GM13977 (cell line): ENCODE measurements around the gene CALHM3.
"Not testable (repeated sequence)": the region's sequence is repeated elsewhere in the genome, so short reads cannot be mapped to it uniquely, and the experiment has no call there.

ENCODE experiments used
- DNase-seq: peaks from one replicate; pipeline ENCODE4 v3.0.0; 2012; ENCODE audit warnings: low spot score
- in situ Hi-C: fragments of 300-500 bp; cut with MboI; formaldehyde crosslinking; loops from one replicate; pipeline ENCODE4 v1.12.0; 2022; ENCODE audit warnings: low sequenced_read_pairs, low pct_unique_long_range_greater_than_20kb, mixed read lengths, inconsistent platforms; ENCODE audit not compliant: unreplicated experiment
- TF ChIP-seq, protein P1 (sequence below): IDR thresholded peaks from 2 replicates; pipeline ENCODE4 v1.5.1; 2012; ENCODE audit warnings: mild to moderate bottlenecking, control low read depth; ENCODE audit not compliant: insufficient read depth; ENCODE audit errors: extremely low read depth, missing control alignments

Gene CALHM3, protein sequence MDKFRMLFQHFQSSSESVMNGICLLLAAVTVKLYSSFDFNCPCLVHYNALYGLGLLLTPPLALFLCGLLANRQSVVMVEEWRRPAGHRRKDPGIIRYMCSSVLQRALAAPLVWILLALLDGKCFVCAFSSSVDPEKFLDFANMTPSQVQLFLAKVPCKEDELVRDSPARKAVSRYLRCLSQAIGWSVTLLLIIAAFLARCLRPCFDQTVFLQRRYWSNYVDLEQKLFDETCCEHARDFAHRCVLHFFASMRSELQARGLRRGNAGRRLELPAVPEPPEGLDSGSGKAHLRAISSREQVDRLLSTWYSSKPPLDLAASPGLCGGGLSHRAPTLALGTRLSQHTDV

DNA sequence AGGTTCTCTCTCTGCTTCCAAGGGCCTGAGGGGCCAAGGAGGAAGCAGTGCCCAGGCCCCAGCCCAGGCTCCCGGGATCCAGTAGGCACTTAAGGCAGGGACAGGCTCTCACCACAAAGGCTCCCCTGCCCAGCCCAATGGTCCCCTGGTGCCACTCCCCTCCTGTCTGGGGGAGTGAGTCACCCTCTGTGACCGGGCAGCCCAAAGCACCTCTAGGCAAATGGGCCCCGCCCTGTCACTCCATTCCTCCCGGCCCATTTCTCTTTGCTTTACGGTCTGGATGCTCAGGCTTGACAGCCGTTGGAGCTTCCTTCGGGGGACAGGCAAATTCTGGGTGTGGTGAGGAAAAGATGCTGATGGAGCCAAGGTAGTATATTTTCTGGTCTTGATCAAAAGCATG is at the start of gene CALHM3:
TSS of gene CALHM3 (minus strand) at position 106 of the 400 bp plus-strand sequence. CDS start 208 bp downstream, outside the sequence.
- in situ Hi-C loops, result loop anchor here (5.0 to 25.0 kb wide), 2 partner anchors 67 to 642 kb away; partner anchors contain the start of gene CYP17A1
- TF ChIP-seq, protein P1, sequence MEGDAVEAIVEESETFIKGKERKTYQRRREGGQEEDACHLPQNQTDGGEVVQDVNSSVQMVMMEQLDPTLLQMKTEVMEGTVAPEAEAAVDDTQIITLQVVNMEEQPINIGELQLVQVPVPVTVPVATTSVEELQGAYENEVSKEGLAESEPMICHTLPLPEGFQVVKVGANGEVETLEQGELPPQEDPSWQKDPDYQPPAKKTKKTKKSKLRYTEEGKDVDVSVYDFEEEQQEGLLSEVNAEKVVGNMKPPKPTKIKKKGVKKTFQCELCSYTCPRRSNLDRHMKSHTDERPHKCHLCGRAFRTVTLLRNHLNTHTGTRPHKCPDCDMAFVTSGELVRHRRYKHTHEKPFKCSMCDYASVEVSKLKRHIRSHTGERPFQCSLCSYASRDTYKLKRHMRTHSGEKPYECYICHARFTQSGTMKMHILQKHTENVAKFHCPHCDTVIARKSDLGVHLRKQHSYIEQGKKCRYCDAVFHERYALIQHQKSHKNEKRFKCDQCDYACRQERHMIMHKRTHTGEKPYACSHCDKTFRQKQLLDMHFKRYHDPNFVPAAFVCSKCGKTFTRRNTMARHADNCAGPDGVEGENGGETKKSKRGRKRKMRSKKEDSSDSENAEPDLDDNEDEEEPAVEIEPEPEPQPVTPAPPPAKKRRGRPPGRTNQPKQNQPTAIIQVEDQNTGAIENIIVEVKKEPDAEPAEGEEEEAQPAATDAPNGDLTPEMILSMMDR, result no peak

GRCh38 chr10:103528549-103528948 is 49.5 kb upstream of the CALHM3 start:
- TF ChIP-seq, protein P1, result no peak
- DNase-seq, result no peak
- in situ Hi-C loops, result no loop called here

More for the DNA sequence above, at the start of gene CALHM3:
- DNase-seq, result no peak

GRCh38 chr10:103527476-103527875 is 48.4 kb upstream of the CALHM3 start:
- in situ Hi-C loops, DNase-seq: not testable (repeated sequence)

DNA sequence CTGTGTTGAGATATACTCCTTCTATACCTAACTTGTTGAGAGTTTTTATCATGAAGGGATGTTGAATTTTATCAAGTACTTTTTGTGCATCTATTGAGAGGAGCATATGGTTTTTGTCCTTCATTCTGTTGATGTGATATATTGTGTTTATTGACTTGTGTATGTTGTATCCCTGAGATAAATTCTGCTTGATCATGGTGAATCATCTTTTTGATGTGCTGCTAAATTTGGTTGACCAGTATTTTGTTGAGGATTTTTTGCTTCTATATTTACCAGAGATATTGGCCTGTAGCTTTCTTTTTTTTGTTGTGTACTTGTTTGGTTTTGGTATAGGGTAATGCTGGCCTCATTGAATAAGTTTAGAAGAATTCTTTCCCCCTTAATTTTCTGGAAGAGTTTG is 46.9 kb upstream of the CALHM3 start:
- no peak for DNase-seq
- in situ Hi-C loops, result no loop called here
- TF ChIP-seq, protein P1, result no peak

GRCh38 chr10:103523683-103524082 is 44.6 kb upstream of the CALHM3 start:
- in situ Hi-C loops, result no loop called here
- no peak for DNase-seq
- TF ChIP-seq, protein P1, result no peak

GRCh38 chr10:103522006-103522405 is 43.0 kb upstream of the CALHM3 start:
- in situ Hi-C loops, DNase-seq: not testable (repeated sequence)

DNA sequence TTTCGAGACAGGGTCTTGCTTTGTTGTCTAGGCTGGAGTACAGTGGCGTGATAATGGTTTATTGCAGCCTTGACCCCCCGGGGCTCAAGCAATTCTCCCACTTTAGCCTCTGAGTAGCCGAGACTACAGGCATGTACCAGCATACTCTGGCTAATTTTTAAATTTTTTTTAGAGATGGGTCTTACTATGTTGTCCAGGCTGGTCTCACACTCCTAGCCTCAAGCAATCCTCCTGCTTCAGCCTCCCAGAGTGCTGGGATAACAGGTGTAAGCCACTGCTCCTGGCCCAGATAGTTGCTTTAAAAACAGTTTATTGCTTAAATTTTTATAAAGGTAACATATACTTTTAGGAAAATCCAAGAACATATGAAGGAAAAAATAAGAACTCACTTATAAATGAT is 40.8 kb upstream of the CALHM3 start:
- no peak for DNase-seq
- in situ Hi-C loops, result no loop called here
- TF ChIP-seq, protein P1, result no peak
